Measurements from ENCODE around the gene PYGB.

- TF ChIP-seq POLR2A (IDR thresholded peaks at IDR 0.05; ENCODE audit: extremely low read depth, insufficient read length) (no peak), MAX (IDR thresholded peaks at IDR 0.05; ENCODE audit: low read depth, low read length) (no peak), CTCF (IDR thresholded peaks at IDR 0.05; ENCODE audit: low read depth, low read length) (no peak), MYC (IDR thresholded peaks at IDR 0.05; ENCODE audit: low read depth, low read length) (no peak)
These were observed 7.2 kb downstream of the PYGB start for GRCh38 chr20:25254986-25255680.
